Calu3 (cell line): ENCODE data around the gene MSANTD3. TPM values are rescaled to one million over a fixed set of nuclear protein-coding genes. Genes with fewer than 3 reads are reported as not detected.

Source experiments
- BruUV-seq: library from RNA; stranded (reverse); fragments of 400-500 nt; replicated peaks from 2 replicates; lab custom pipeline; 2021; lab: Mats Ljungman, UMichigan
- CTCF ChIA-PET: fragments of 300-600 bp; sonication (Branson Sonifier 250); formaldehyde crosslinking; loops from one replicate; lab custom pipeline; 2022; ENCODE audit warnings: antibody characterized with exemption; lab: Charles Lee
- DNase-seq: peaks from one replicate; pipeline ENCODE4 v3.0.0; 2022
- H3K27ac Mint-ChIP-seq: one replicate; pipeline ENCODE4 v1.8.0; 2022; ENCODE audit warnings: mixed read lengths; ENCODE audit not compliant: unreplicated experiment
- H3K27me3 Mint-ChIP-seq: one replicate; pipeline ENCODE4 v1.8.0; 2022; ENCODE audit warnings: mixed read lengths; ENCODE audit not compliant: unreplicated experiment
- H3K36me3 Mint-ChIP-seq: one replicate; pipeline ENCODE4 v1.8.0; 2022; ENCODE audit warnings: mild to moderate bottlenecking, moderate library complexity, mixed read lengths; ENCODE audit not compliant: insufficient read depth, unreplicated experiment
- H3K4me1 Mint-ChIP-seq: one replicate; pipeline ENCODE4 v1.8.0; 2022; ENCODE audit warnings: mild to moderate bottlenecking, low read depth, mixed read lengths; ENCODE audit not compliant: unreplicated experiment
- H3K4me3 Mint-ChIP-seq: one replicate; pipeline ENCODE4 v1.8.0; 2022; ENCODE audit warnings: mild to moderate bottlenecking, low read depth, moderate library complexity, mixed read lengths; ENCODE audit not compliant: unreplicated experiment
- H3K9me3 Mint-ChIP-seq: one replicate; pipeline ENCODE4 v1.8.0; 2022; ENCODE audit warnings: low read depth, mixed read lengths; ENCODE audit not compliant: unreplicated experiment
- intact Hi-C: fragments of 100-400 bp; cut with micrococcal nuclease; formaldehyde crosslinking; loops from one replicate; pipeline ENCODE4 v1.10.0; 2022; ENCODE audit not compliant: unreplicated experiment
- total RNA-seq: library from RNA; stranded (reverse); gene quantifications from 2 replicates; pipeline ENCODE4 v1.2.3, GENCODE V29; 2022
- TF ChIP-seq, protein P1 (sequence below): fragments of 200-600 bp; IDR thresholded peaks from one replicate; pipeline ENCODE4 v1.8.0; 2022; ENCODE audit warnings: antibody characterized with exemption; ENCODE audit not compliant: unreplicated experiment

The MSANTD3 gene
- total RNA-seq, 1 experiment from 2014 or later: 23.5 TPM

- no peaks in the 10 kb centered on the region for H3K4me1 Mint-ChIP-seq
- DNase-seq: no peak
- no peaks in the 10 kb centered on the region for H3K9me3 Mint-ChIP-seq
- intact Hi-C loops: no loop called here
- CTCF ChIA-PET: no interaction called here
- no peak overlapping the region for H3K27ac Mint-ChIP-seq
- no peaks in the 10 kb centered on the region for H3K36me3 Mint-ChIP-seq
- no peaks in the 10 kb centered on the region for H3K27me3 Mint-ChIP-seq
- no peak overlapping the region for H3K4me3 Mint-ChIP-seq
- TF ChIP-seq, protein P1, sequence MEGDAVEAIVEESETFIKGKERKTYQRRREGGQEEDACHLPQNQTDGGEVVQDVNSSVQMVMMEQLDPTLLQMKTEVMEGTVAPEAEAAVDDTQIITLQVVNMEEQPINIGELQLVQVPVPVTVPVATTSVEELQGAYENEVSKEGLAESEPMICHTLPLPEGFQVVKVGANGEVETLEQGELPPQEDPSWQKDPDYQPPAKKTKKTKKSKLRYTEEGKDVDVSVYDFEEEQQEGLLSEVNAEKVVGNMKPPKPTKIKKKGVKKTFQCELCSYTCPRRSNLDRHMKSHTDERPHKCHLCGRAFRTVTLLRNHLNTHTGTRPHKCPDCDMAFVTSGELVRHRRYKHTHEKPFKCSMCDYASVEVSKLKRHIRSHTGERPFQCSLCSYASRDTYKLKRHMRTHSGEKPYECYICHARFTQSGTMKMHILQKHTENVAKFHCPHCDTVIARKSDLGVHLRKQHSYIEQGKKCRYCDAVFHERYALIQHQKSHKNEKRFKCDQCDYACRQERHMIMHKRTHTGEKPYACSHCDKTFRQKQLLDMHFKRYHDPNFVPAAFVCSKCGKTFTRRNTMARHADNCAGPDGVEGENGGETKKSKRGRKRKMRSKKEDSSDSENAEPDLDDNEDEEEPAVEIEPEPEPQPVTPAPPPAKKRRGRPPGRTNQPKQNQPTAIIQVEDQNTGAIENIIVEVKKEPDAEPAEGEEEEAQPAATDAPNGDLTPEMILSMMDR: no peak
- no TSS peak for BruUV-seq
Observed at GRCh38 chr9:100394816-100395215, 32.1 kb upstream of the MSANTD3 start.

GRCh38 chr9:100396769-100397168, 30.2 kb upstream of the MSANTD3 start:
- TF ChIP-seq, protein P1: no peak
- no TSS peak for BruUV-seq
- no peaks in the 10 kb centered on the region for H3K27me3 Mint-ChIP-seq
- CTCF ChIA-PET: no interaction called here
- no peak for DNase-seq
- no peaks in the 10 kb centered on the region for H3K36me3 Mint-ChIP-seq
- H3K9me3 Mint-ChIP-seq: no peaks in the 10 kb centered on the region
- H3K4me3 Mint-ChIP-seq: no peak overlapping the region
- H3K4me1 Mint-ChIP-seq: no peaks in the 10 kb centered on the region
- H3K27ac Mint-ChIP-seq: no peak overlapping the region
- intact Hi-C loops: no loop called here

DNA sequence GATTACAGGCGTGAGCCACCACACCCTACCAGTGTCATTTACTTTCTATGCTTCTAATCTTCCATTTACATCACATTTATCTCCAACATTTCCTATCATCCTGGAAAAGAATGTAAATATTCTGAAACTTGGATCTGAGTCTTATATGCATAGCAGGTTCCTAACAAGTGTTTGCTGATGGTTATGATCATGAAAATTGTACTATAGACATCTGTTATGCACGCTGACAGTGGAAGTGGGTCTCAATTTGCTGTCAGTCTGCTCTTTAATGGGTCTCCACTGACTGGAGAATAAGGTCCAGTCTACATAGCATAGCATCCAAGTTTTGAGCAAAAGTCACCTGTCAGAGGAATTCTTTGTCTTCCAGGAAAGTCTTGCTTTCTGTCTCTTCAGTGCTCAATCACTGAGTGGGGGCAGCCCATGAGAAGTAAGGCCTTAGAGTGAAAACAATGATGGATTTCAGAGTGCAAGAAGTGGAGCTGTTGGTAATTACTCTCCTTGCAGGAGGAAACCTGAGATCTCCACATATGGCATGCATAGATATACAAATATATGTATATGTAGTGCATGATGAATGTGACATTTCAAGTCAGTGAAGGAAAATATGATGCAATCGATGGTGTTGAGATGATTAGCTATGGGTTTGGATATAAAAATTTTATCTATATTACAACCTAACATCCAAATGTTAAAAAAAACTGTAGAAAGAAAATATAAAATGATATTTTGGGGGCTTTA, 29.2 kb upstream of the MSANTD3 start:
- TF ChIP-seq, protein P1: no peak
- intact Hi-C loops: no loop called here
- no peak overlapping the region for H3K27ac Mint-ChIP-seq
- DNase-seq: no peak
- no peaks in the 10 kb centered on the region for H3K36me3 Mint-ChIP-seq
- BruUV-seq: no TSS peak
- H3K9me3 Mint-ChIP-seq: no peaks in the 10 kb centered on the region
- H3K4me3 Mint-ChIP-seq: no peak overlapping the region
- CTCF ChIA-PET: interaction anchor here (0.6 kb wide), 1 partner anchor 195 kb away, joined by 3 read pairs; no protein-coding TSS in a partner anchor
- H3K27me3 Mint-ChIP-seq: no peaks in the 10 kb centered on the region
- no peaks in the 10 kb centered on the region for H3K4me1 Mint-ChIP-seq

DNA sequence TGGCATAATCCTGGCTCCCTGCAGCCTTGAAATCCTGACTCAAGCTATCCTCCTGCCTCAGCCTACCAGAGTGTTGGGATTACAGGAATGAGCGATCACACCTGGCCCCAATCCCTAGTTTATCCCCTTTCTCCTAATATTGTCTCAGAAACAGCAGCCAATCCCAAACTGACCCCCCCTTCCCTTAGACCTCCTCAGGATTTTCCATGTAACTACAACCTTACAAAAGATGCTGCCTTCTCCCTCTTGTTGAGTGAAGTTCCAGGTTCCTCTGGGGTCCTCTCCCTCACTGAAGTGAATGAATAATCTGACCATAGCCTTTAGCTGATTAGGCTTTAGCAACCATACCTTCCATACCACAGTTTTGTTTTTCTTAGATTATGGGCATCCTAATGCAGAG, 25.9 kb upstream of the MSANTD3 start:
- no TSS peak for BruUV-seq
- Mint-ChIP-seq H3K27me3 (no peaks in the 10 kb centered on the region), H3K9me3 (no peaks in the 10 kb centered on the region), H3K27ac (no peak overlapping the region), H3K4me1 (no peaks in the 10 kb centered on the region), H3K36me3 (no peaks in the 10 kb centered on the region), H3K4me3 (no peak overlapping the region)
- no peak for DNase-seq
- CTCF ChIA-PET: no interaction called here
- intact Hi-C loops: no loop called here
- TF ChIP-seq, protein P1: no peak
